ENCODE measurements around the gene SUSD4. TPM values are rescaled to one million over a fixed set of nuclear protein-coding genes. Genes with fewer than 3 reads are reported as not detected.

SUSD4 gene
- total RNA-seq, 2 experiments from 2014 or later = 13.0 to 13.8 TPM

- H3K9me3 Mint-ChIP-seq = no peaks in the 10 kb centered on the region
- no peaks in the 10 kb centered on the region for H3K36me3 Mint-ChIP-seq (ENCODE audit: low read depth)
- Histone ChIP-seq H3K4me3 (ENCODE audit: low read length) (no peak overlapping the region), H3K4me1 (ENCODE audit: insufficient read depth, low read length) (no peaks in the 10 kb centered on the region), H3K36me3 (ENCODE audit: insufficient read depth, low read length) (no peaks in the 10 kb centered on the region), H3K27me3 (ENCODE audit: control insufficient read depth in 1 of 2, insufficient read depth in 2 of 2, low read length in 2 of 2) (no peaks in the 10 kb centered on the region), H3K9me3 (ENCODE audit: control insufficient read depth in 1 of 2, insufficient read depth in 1 of 2, low read length in 2 of 2) (no peaks in the 10 kb centered on the region), H3K27ac (ENCODE audit: low read depth in 1 of 2, low read length in 2 of 2) (no peak overlapping the region)
- intact Hi-C loops (cut with DNase I, micrococcal nuclease) = no loop called here
- H3K4me1 Mint-ChIP-seq (ENCODE audit: low read depth) = no peaks in the 10 kb centered on the region
- no peak overlapping the region for H3K27ac Mint-ChIP-seq
- DNase-seq (no peak), ATAC-seq (ENCODE audit: poor library complexity) (no peak)
- TF ChIP-seq CTCF (IDR thresholded peaks at IDR 0.05) = no peak
- H3K4me3 Mint-ChIP-seq = no peak overlapping the region
- no peaks in the 10 kb centered on the region for H3K27me3 Mint-ChIP-seq
- ChIA-PET CTCF (no interaction called here), POLR2A (interaction anchor here (0.7 to 1.1 kb wide), 2 partner anchors 58 to 157 kb away, joined by 3 read pairs; partner anchors contain the start of gene SUSD4)
Measured at GRCh38 chr1:223207293-223208066, 156.5 kb downstream of the SUSD4 start.

- H3K9me3 ChIP-seq (ENCODE audit: control insufficient read depth in 1 of 2, insufficient read depth in 1 of 2, low read length in 2 of 2) = no peaks in the 10 kb centered on the region
- no peak for TF ChIP-seq CTCF (IDR thresholded peaks at IDR 0.05)
- H3K4me1 Mint-ChIP-seq (ENCODE audit: low read depth) = peaks cover 12% of the 10 kb centered on the region
- H3K27ac Mint-ChIP-seq = no peak overlapping the region
- POLR2A ChIA-PET = no interaction called here
- H3K9me3 Mint-ChIP-seq = no peaks in the 10 kb centered on the region
- no peak overlapping the region for H3K4me3 ChIP-seq (ENCODE audit: low read length)
- DNase-seq (no peak), ATAC-seq (ENCODE audit: poor library complexity) (no peak)
- no peaks in the 10 kb centered on the region for H3K36me3 ChIP-seq (ENCODE audit: insufficient read depth, low read length)
- H3K27me3 ChIP-seq (ENCODE audit: control insufficient read depth in 1 of 2, insufficient read depth in 2 of 2, low read length in 2 of 2) = no peaks in the 10 kb centered on the region
- no peak overlapping the region for H3K27ac ChIP-seq (ENCODE audit: low read depth in 1 of 2, low read length in 2 of 2)
- peaks cover 7% of the 10 kb centered on the region for H3K4me1 ChIP-seq (ENCODE audit: insufficient read depth, low read length)
- no peaks in the 10 kb centered on the region for H3K27me3 Mint-ChIP-seq
- H3K36me3 Mint-ChIP-seq (ENCODE audit: low read depth) = no peaks in the 10 kb centered on the region
- CTCF ChIA-PET = no interaction called here
- H3K4me3 Mint-ChIP-seq = no peak overlapping the region
- intact Hi-C loops (cut with DNase I, micrococcal nuclease) = no loop called here
Measured at GRCh38 chr1:223204424-223204823, 159.6 kb downstream of the SUSD4 start.

- Histone ChIP-seq H3K36me3 (ENCODE audit: insufficient read depth, low read length) (no peaks in the 10 kb centered on the region), H3K4me3 (ENCODE audit: low read length) (no peak overlapping the region), H3K27ac (ENCODE audit: low read depth in 1 of 2, low read length in 2 of 2) (no peak overlapping the region), H3K4me1 (ENCODE audit: insufficient read depth, low read length) (peaks cover 7% of the 10 kb centered on the region), H3K9me3 (ENCODE audit: control insufficient read depth in 1 of 2, insufficient read depth in 1 of 2, low read length in 2 of 2) (no peaks in the 10 kb centered on the region), H3K27me3 (ENCODE audit: control insufficient read depth in 1 of 2, insufficient read depth in 2 of 2, low read length in 2 of 2) (no peaks in the 10 kb centered on the region)
- H3K4me3 Mint-ChIP-seq = no peak overlapping the region
- CTCF ChIA-PET = no interaction called here
- ATAC-seq (ENCODE audit: poor library complexity) = no peak
- H3K27ac Mint-ChIP-seq = no peak overlapping the region
- H3K36me3 Mint-ChIP-seq (ENCODE audit: low read depth) = no peaks in the 10 kb centered on the region
- intact Hi-C loops (cut with DNase I, micrococcal nuclease) = no loop called here
- peaks cover 12% of the 10 kb centered on the region for H3K4me1 Mint-ChIP-seq (ENCODE audit: low read depth)
- POLR2A ChIA-PET = no interaction called here
- no peak for TF ChIP-seq CTCF (IDR thresholded peaks at IDR 0.05)
- no peaks in the 10 kb centered on the region for H3K9me3 Mint-ChIP-seq
- no peak for DNase-seq
- H3K27me3 Mint-ChIP-seq = no peaks in the 10 kb centered on the region
Measured at GRCh38 chr1:223203694-223204093, 160.3 kb downstream of the SUSD4 start.
